ENCODE measurements around the gene STOX2.

GRCh38 chr4:183903021-183903760 is 1.9 kb upstream of the STOX2 start:
- TF ChIP-seq REST (IDR thresholded peaks at IDR 0.05; ENCODE audit: low read depth, low read length) (no peak), EP300 (IDR thresholded peaks at IDR 0.05; ENCODE audit: borderline replicate concordance in 1 of 2, low read depth in 1 of 2, low read length in 1 of 2) (no peak)

Data from SK-N-SH (cell line).